Coronary artery (tissue), 2 donors: ENCODE results near the gene CALML3.

Source experiments
- DNase-seq: peaks from one replicate; pipeline ENCODE4 v3.0.0-alpha.2; 2017; ENCODE audit warnings: low spot score
- H3K27ac ChIP-seq, 2 donors: fragments of 200-600 bp; sonication (generic); one replicate each; pipeline ENCODE4 v1.5.1; 2016 to 2019
- H3K4me3 ChIP-seq: fragments of 200-600 bp; sonication (generic); 2 replicates; pipeline ENCODE4 v1.5.1; 2016; ENCODE audit warnings: mild to moderate bottlenecking, moderate library complexity
- TF ChIP-seq, protein P1 (sequence below): fragments of 200-600 bp; sonication (generic); IDR thresholded peaks from one replicate; pipeline ENCODE4 v1.5.1; 2019; ENCODE audit warnings: antibody characterized with exemption

Gene CALML3

GRCh38 chr10:5498791-5499492 lies 25.8 kb upstream of the CALML3 start:
- TF ChIP-seq, protein P1, sequence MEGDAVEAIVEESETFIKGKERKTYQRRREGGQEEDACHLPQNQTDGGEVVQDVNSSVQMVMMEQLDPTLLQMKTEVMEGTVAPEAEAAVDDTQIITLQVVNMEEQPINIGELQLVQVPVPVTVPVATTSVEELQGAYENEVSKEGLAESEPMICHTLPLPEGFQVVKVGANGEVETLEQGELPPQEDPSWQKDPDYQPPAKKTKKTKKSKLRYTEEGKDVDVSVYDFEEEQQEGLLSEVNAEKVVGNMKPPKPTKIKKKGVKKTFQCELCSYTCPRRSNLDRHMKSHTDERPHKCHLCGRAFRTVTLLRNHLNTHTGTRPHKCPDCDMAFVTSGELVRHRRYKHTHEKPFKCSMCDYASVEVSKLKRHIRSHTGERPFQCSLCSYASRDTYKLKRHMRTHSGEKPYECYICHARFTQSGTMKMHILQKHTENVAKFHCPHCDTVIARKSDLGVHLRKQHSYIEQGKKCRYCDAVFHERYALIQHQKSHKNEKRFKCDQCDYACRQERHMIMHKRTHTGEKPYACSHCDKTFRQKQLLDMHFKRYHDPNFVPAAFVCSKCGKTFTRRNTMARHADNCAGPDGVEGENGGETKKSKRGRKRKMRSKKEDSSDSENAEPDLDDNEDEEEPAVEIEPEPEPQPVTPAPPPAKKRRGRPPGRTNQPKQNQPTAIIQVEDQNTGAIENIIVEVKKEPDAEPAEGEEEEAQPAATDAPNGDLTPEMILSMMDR = no peak
- peak; percentile 66 for DNase-seq
- Histone ChIP-seq H3K4me3 (no peak overlapping the region), H3K27ac (no peak overlapping the region)

DNA sequence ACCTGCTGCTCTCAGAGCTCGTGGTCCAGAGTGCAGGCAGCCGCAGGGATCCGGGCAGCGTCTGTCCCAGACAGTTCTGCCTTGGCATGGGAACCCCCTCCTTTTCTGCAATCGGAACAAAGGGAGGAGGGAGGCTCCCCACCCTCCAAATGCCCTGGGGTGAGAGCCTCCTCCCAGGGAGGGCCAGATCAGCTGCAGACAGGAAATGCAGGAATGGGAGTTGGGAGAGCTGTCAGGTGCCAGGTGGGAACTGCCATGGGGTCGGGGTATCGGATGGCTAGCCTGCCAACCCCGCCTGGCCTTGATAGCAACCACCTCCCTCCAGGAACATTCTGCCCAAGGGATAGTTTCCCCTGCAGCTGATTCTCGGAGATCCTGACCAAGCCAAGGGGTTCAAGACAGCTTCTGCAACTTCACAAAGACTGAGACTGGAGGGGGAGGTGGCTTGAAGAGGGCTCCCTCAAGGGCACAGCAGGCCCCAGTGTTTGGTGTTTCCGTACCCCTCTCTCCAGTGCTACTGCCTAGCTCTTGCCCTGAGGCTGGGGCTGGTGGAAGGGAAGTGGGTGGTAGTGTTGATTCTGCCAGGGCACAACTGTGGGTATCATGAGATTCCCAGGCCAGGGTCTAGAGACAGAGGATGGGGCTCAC lies 25.1 kb upstream of the CALML3 start, which contains the start of gene CALML5:
Gene CALML5 (minus strand): TSS at position 78 of the 648 bp plus-strand sequence. CDS start 132 bp downstream, outside the sequence.
- DNase-seq = peak; percentile 61
- Histone ChIP-seq H3K27ac (no peak within 1 kb of the TSS), H3K4me3 (no peak within 1 kb of the TSS)
- TF ChIP-seq, protein P1 = no peak

- no peak overlapping the region for H3K4me3 ChIP-seq
- TF ChIP-seq, protein P1 = no peak
- peak; percentile 55 for DNase-seq
- no peak overlapping the region for H3K27ac ChIP-seq
Measured at GRCh38 chr10:5500162-5500670, 24.5 kb upstream of the CALML3 start.

DNA sequence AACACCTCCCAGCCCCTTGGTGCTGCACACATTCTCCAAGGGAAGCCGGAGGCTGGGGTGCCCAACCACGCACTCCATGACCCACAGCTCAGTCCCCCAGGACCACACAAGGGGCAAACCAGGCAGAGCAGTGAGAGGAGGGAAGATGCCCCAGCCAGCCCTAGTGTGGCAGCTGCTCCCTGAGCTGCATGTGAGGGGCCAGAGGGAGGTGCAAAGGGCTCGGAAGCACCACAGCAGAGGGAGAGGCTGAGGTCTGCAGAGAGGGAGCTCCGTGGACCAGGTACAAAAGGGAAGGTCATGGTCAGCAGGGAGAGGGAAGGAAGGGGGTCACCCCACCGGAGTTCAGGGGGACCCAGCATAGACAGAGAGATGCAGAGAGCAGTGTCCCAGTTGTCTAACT lies 23.9 kb upstream of the CALML3 start:
- no peak for DNase-seq
- TF ChIP-seq, protein P1 = no peak
- H3K27ac ChIP-seq = no peak overlapping the region
- H3K4me3 ChIP-seq = no peak overlapping the region

DNA sequence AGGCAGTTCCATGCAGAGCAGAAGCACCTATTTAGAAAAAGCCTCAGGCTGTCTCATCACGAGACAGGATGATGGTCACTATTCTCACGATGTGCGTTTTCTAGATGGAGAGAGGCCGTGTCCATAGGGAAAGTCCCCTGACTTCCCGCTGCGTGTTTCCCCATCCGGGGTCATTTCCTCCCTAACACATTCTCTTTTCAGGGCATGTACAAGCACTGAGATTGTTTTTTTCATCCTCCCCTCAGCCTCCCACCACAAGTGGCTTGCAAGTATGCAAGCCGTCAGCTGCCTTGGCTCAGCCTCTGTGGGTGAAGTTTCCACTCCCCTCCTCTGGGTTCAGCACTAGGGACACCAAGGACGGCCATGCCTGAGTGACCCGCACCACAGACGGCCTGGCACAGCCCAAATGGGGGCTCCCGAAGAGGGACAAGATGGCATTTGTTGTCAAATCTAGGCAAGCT lies 22.7 kb upstream of the CALML3 start:
- DNase-seq = no peak
- no peak overlapping the region for H3K27ac ChIP-seq
- H3K4me3 ChIP-seq = no peak overlapping the region
- TF ChIP-seq, protein P1 = no peak

- H3K27ac ChIP-seq = no peak overlapping the region
- TF ChIP-seq, protein P1 = no peak
- DNase-seq = no peak
- no peak overlapping the region for H3K4me3 ChIP-seq
Measured at GRCh38 chr10:5502571-5503476, 21.9 kb upstream of the CALML3 start.
